Suprapubic skin (tissue), 4 donors: ENCODE measurements around the gene GMDS.

ENCODE experiments used
- CTCF ChIP-seq, 2 donors: fragments of 200-600 bp in 1 of 2; fragments of 450-650 bp in 1 of 2; sonication (generic) in 1 of 2; IDR thresholded peaks; one replicate each; pipeline ENCODE4 v1.5.1; 2016 to 2019; ENCODE audit warnings: antibody characterized with exemption in 2 of 2, mild to moderate bottlenecking in 1 of 2, moderate library complexity in 1 of 2
- POLR2A ChIP-seq, 2 donors: fragments of 450-650 bp; IDR thresholded peaks; one replicate each; pipeline ENCODE4 v1.6.1; 2017; ENCODE audit warnings: antibody characterized with exemption in 2 of 2, mild to moderate bottlenecking in 2 of 2, moderate library complexity in 2 of 2
- POLR2AphosphoS5 ChIP-seq, 3 donors: sonication (generic); formaldehyde crosslinking; IDR thresholded peaks; one replicate each; pipeline ENCODE4 v1.6.1; 2017; ENCODE audit warnings: antibody characterized with exemption in 3 of 3

GRCh38 chr6:2034256-2034655, 211.1 kb downstream of the GMDS start:
- no peak for TF ChIP-seq POLR2A (IDR thresholded peaks at IDR 0.05)
- no peak for TF ChIP-seq CTCF (IDR thresholded peaks at IDR 0.05)
- TF ChIP-seq POLR2AphosphoS5 (IDR thresholded peaks at IDR 0.05): no peak
